ENCODE measurements around the gene KCNMB2.

The KCNMB2 gene

GRCh38 chr3:178762385-178762784, 226.1 kb downstream of the KCNMB2 start:
- no peak for DNase-seq

GRCh38 chr3:178765472-178765871, 229.2 kb downstream of the KCNMB2 start:
- no peak for DNase-seq

GRCh38 chr3:178767581-178767980, 231.3 kb downstream of the KCNMB2 start:
- no peak for DNase-seq

GRCh38 chr3:178768072-178768864, 232.0 kb downstream of the KCNMB2 start:
- no peak for DNase-seq

- DNase-seq, result no peak
Measured at GRCh38 chr3:178771511-178771910, 235.3 kb downstream of the KCNMB2 start.

- no peak for DNase-seq
Measured at GRCh38 chr3:178772746-178773145, 236.5 kb downstream of the KCNMB2 start.

- DNase-seq, result no peak
Measured at GRCh38 chr3:178773358-178773757, 237.1 kb downstream of the KCNMB2 start.

- DNase-seq, result no peak
Measured at GRCh38 chr3:178777718-178778411, 241.6 kb downstream of the KCNMB2 start.

GRCh38 chr3:178778589-178778988, 242.4 kb downstream of the KCNMB2 start:
- DNase-seq, result no peak

- no peak for DNase-seq
Measured at GRCh38 chr3:178785961-178786360, 249.7 kb downstream of the KCNMB2 start.

GRCh38 chr3:178787960-178788359, 251.7 kb downstream of the KCNMB2 start:
- no peak for DNase-seq

GRCh38 chr3:178794711-178795110, 258.5 kb downstream of the KCNMB2 start:
- no peak for DNase-seq

- no peak for DNase-seq
Measured at GRCh38 chr3:178795349-178795748, 259.1 kb downstream of the KCNMB2 start.

- DNase-seq, result no peak
Measured at GRCh38 chr3:178802259-178802658, 266.0 kb downstream of the KCNMB2 start.

- DNase-seq, result no peak
Measured at GRCh38 chr3:178802993-178803693, 266.9 kb downstream of the KCNMB2 start.

GRCh38 chr3:178804606-178805005, 268.4 kb downstream of the KCNMB2 start:
- no peak for DNase-seq

GRCh38 chr3:178805741-178806140, 269.5 kb downstream of the KCNMB2 start:
- no peak for DNase-seq

- no peak for DNase-seq
Measured at GRCh38 chr3:178806651-178807050, 270.4 kb downstream of the KCNMB2 start.

- DNase-seq, result no peak
Measured at GRCh38 chr3:178807694-178808093, 271.5 kb downstream of the KCNMB2 start.

- no peak for DNase-seq
Measured at GRCh38 chr3:178808748-178809147, 272.5 kb downstream of the KCNMB2 start.

- DNase-seq, result no peak
Measured at GRCh38 chr3:178810181-178810580, 273.9 kb downstream of the KCNMB2 start.

GRCh38 chr3:178822722-178823121, 286.5 kb downstream of the KCNMB2 start:
- DNase-seq, result no peak

- DNase-seq, result no peak
Measured at GRCh38 chr3:178823150-178823549, 286.9 kb downstream of the KCNMB2 start.
